ENCODE measurements around the gene FKTN.

GRCh38 chr9:105510024-105510423 is 47.9 kb upstream of the FKTN start:
- TF ChIP-seq, protein P1, sequence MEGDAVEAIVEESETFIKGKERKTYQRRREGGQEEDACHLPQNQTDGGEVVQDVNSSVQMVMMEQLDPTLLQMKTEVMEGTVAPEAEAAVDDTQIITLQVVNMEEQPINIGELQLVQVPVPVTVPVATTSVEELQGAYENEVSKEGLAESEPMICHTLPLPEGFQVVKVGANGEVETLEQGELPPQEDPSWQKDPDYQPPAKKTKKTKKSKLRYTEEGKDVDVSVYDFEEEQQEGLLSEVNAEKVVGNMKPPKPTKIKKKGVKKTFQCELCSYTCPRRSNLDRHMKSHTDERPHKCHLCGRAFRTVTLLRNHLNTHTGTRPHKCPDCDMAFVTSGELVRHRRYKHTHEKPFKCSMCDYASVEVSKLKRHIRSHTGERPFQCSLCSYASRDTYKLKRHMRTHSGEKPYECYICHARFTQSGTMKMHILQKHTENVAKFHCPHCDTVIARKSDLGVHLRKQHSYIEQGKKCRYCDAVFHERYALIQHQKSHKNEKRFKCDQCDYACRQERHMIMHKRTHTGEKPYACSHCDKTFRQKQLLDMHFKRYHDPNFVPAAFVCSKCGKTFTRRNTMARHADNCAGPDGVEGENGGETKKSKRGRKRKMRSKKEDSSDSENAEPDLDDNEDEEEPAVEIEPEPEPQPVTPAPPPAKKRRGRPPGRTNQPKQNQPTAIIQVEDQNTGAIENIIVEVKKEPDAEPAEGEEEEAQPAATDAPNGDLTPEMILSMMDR (conservative IDR thresholded peaks at IDR 0.05; ENCODE audit: low read length), result no peak
- no peak for TF ChIP-seq EZH2phosphoT487 (IDR thresholded peaks at IDR 0.05; ENCODE audit: borderline replicate concordance)

Measured in Loucy (cell line).